Stimulated activated CD4-positive, alpha-beta T cell treated with anti-CD3 and anti-CD28 coated beads, Interleukin-4, amount 100 ng/mL, for 1 hour (primary cell): ENCODE results near the gene ANKRD12.
"Not testable (repeated sequence)": the region's sequence is repeated elsewhere in the genome, so short reads cannot be mapped to it uniquely, and the experiment has no call there.

ENCODE experiments used
- DNase-seq: peaks from one replicate; pipeline ENCODE4 v3.0.0-alpha.2; 2020

ANKRD12 gene

DNA sequence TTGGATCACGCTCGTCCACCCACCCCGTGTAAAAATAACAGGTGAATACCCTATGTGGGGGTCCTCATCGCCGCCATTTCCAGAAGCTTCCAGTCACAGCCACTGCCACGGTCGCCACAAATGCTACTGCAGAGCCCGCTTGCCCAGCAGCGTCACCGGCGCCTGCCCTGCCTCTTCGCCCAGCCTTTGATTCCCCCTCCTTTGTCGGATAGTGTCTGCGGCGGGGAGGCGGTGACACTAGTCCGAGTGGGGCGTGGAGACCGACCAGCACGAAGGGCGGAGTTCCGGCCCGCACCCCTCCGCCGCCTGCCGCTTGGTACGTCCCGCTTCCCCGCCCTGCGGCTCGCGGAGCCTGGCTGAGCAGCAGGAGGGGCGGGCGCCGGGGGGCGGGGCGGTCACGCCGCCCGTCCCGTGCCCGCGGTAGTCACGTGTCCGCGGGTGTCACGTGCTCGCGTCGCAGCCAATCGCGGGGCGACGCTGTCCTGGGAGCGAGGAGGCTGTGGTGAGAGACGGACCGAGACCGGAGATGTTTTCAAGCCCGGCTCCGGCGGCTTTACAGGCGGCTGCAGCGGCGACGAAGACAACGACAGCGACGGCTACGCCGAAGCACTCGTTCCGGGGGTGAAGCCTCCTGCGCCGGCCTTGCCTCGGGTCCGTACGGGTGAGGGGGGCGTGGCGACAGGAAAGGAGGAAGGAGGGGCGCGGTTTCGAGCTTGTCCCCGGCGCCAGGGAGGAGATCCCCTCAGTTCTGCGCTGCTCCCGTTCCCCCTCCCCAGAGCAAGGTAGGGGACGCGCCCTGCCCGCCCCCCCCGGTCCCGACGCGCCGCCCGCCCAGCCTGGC, at the start of gene ANKRD12:
Gene ANKRD12, plus strand, starts transcription at position 467 of the 841 bp plus-strand sequence. CDS start 45,652 bp downstream, outside the sequence.
- DNase-seq: peak; percentile 97

DNA sequence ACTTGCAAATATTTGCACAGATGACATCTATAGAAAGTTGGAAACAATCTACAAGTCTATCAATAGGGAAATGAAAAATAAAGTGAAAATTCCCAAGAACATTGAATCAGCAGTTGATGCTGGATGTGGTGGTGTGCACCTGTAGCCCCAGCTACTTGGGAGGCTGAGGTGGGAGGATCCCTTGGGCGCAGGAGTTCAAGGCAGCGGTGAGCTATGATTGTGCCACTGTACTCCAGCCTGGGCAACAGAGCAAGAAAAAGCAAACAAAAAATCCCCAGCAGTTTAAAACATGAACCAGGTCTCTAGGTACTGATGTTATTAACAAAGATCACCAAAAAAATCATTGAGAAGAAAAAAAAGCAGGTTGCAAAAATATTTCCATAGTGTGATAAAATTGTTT, 49.4 kb upstream of the ANKRD12 start:
- no peak for DNase-seq

DNA sequence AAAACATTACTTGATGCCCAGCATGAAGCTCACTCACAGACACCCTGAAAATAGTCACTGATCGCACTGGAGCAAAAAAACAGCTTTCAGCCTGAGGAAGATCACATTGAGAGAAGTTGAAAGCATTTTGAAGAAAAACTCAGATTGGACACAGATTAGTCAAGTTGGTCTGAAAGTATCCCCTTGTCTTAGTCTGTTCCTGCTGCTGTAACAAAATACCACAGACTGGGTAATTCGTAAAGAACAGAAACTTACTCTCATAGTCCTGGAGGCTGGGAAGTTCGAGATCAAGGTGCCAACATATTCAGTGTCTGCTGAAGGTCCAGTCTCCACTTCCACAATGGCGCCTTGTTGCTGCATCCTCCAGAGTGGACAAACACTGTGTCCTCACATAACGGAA, 48.3 kb upstream of the ANKRD12 start:
- no peak for DNase-seq

DNA sequence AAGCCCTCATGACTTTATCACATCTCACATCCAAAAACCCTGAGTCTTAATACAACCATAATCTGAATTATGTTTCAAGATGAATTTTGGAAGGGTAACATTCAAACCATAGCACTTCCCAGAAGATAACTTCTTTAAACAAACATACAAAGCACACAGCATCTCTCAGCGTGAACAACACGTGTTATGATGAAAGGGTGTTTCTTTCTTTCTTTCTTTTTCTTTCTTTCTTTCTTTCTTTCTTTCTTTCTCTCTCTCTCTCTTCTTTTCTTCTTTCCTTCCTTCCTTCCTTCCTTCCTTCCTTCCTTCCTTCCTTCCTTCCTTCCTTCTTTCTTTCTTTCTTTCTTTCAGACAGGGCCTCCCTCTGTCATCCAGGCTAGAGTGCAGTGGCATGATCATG, 47.9 kb upstream of the ANKRD12 start:
- not testable (repeated sequence) for DNase-seq

DNA sequence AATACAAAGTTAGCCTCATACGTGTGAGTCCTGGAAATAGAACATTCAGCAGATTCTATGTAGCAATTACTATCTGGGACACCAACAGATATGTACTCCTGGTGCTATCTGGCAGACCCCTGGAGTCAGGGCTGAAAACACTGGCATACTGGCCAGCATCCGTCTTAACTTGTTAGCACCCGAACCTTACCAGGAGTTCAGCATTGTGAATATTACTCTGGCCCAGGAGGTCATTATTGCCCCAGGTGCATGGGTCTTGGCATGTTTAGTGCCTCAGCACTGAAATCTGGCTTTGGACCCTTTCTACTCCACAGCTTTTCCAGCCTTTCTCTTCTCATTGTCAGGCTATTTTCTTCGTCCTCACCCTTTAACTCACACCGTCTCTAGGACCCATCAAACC, 46.0 kb upstream of the ANKRD12 start:
- no peak for DNase-seq

DNA sequence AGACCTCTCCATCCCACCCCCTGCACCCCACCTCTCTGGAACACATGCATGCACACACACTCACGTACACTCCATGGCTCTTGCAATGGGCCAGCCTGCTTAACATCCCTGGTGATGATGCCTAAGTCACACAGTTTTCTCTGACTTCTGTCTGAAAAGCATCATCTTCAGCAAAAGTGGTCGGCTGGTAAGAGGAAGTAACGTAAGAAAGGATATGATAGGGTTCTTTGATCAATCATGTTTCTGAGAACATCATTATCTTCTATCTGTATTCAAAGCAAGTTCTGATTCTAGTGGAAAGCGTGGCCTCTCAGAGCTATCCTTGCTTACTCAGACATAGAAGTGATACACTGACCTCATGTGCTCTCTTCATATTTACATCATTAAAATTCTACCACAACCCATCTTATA, 45.5 kb upstream of the ANKRD12 start:
- DNase-seq: no peak

DNA sequence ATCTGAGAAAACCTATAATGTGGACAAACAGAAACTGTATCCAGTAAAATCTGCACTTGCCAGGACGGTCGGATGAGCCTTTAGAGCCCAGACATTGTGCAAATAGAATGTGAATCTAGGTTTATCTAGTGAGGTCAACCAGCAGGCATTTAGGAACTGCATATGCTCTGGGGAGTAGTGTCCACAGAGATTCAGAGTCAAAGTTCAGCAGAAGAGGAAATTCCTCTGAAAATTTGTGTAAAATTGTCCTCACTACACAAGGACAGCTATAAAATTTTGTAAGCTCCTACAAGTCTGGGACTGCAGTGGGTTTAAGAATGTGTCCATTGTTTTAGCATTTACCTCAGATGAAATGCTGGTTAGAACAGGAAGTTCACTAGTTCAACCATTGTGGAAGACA, 43.9 kb upstream of the ANKRD12 start:
- no peak for DNase-seq

DNA sequence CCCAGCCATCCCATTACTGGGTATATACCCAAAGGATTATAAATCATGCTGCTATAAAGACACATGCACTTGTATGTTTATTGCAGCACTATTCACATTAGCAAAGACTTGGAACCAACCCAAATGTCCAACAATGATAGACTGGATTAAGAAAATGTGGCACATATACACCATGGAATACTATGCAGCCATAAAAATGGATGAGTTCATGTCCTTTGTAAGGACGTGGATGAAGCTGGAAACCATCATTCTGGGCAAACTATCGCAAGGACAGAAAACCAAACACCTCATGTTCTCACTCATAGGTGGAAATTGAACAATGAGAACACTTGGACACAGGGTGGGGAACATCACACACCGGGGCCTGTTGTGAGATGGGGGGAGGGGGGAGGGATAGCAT, 43.5 kb upstream of the ANKRD12 start:
- DNase-seq: not testable (repeated sequence)

DNA sequence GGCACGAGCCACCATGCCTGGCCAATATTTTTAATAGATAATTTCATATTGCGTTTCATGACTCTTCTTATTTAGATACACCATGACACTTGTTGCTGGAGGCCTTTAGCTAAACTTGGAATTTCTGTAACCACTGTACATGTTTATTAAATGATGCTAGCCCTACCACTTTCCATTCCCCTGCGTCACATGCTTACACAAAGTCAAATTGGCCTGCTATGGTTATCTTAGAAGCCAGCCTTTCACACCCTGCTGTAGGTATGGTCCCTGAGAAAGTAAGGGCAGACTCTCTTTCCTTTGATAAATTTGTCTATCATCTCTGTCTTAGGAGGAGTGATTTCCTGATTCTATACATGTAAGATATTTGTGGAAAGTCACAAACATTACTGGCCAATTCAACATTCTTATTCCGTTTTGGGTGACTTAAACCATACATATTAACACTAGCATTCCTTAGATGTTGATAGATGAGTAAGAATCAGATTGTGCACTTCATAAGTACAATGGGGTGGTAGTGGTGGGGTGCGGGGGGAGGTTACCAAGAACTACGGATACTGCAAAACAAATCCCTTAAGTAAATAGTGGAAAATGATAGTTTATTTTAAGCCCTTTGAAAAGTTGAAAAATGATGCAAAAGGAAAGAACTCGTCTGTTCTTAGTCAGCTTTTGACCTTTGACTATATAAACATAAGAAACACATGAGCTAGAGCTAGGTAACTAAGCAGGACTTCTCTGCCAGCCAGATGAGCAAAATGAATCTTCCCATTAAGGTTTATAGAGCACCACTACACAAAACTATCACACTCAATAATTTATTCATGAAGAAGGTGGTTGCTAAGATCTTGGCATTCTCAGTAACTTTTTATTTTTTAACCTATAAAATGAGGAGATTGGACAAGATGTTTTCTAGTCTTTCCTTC, 42.0 kb upstream of the ANKRD12 start:
- DNase-seq: peak; percentile 57

DNA sequence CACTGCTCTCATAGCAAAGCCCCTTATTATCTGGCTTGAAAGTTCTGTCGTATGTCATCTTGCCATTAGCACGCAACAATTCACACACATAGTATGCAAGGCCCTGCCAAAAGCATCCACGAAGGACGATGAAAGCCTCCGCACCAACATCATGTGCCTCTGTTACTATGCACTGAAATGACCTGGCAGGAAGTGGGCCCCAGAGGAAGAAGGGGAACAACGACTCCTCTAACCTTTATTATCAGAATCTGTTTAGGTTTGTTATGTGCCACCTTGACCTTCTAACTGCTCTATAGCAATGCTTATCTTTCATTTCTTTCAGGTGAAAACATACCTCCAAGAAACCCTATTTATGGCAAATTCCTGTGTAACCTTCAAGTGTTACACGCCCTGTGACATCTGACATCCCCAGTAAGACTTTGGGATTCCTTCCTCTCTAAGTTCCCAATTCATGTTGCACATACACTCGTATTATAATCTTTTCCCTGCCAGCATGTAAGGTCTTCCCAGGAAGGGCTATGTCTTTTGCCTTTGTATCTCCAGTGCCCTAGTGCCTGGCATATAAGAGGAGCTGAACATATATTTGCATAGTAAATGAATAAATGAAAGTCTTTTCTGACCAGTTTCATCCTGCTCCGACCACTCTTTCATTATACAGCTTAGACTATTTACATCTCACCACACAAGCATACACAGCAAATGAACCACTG, 41.1 kb upstream of the ANKRD12 start:
- DNase-seq: peak; percentile 36

DNA sequence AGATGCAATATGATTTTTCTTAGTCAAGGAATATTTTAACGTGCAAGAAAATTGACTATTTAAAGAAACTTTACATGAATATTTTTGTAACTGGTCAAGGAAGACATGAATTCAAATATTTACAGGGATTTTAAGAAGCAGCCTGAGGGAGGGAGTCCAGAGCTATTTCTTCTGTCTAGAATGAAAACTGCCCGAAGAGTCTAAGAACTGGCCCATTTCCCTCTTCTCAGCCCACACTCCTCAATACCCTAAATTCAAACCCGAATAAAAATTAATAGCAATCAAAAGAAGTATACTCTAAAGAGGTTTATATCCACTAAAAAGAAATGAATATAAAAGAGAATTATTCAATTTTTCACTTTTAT, 40.6 kb upstream of the ANKRD12 start:
- DNase-seq: no peak

DNA sequence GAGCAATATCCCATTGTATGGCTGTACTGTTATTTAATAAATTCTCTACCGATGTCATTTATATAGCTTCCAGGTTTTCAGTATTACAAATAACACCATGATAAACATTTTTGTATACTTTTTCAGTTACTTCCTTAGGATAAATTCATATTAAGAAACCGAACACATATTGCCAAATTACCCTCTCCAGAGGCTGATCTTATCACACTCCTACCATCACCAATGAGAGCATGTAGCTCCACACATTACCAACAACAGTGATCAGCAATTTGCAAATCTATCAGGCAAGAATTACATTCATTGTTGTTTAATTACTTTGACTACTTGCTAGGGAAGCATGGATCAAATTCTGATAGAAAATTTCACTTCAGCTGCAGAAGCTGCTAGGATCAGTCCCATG, 39.9 kb upstream of the ANKRD12 start:
- DNase-seq: no peak

DNA sequence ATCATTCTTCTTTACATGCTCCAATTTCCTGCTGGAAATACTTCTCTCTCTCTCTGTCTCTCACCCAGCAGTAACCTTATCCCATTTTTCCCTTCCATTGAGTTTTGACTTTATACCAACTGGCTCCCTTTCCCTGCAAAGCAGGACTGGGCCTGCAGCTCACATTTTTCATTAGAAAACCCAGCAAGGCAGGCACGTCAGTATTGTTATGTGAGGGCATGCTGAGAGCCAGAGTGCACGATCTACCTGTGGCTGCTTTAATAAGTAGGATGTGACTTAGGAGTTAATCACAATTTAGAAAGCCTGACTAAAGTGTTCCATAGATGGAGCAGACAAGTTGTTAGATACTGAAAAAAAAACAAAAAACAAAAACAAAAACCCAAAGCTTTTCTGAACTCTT, 39.2 kb upstream of the ANKRD12 start:
- DNase-seq: no peak

DNA sequence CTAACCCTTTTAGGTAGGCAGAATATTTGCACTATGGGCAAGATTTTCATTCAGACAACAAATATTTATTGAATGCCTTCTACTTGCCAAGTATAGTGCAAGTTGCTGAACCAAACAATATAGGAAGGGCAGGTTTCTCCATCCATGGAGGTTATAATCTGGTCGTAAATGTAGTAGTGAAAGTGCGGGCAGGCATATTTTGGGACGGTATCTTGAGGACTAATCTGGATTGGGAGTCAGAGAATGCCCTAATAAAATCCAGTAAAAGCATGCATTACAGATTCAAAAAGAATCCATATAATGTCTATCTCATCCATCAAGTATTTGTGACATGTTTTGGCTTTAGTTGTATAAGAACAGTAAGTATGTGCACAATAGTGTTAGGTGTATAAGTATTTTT, 35.8 kb upstream of the ANKRD12 start:
- no peak for DNase-seq

DNA sequence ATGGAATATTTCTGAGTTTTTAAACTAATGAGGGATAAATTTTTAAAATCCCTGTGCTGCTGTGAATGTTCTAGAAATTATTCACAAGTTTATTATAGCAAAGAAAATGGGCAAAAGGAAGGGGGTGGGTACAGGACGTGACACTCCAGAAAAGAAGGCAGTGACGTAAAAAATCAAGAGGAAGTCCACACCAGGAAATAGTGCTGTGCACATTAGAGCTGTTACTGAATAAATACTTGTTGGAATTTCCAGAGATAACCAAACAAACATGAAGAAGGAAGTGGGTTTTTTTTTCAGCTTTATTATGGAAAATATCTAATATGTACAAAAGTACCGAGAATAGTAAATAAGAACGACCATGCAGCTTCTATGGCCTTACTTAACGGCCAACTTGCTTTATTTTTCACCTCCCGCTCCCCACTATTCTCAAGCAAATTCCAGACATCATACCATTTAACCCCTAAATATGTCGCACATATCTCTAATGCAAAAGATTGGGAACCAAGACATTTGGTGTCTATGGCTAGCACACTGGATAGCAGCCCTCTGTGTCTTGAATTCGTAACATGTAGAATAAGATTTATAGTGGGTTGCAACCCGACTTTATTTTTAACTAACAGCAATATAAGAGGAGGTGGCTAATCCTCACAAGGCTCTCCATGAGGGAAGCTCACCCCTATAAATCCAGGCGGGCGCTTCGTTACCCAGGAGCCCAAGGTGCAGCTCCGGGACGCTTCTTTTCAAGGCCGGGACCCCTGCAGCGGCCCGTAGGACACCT, 34.7 kb upstream of the ANKRD12 start:
- no peak for DNase-seq

DNA sequence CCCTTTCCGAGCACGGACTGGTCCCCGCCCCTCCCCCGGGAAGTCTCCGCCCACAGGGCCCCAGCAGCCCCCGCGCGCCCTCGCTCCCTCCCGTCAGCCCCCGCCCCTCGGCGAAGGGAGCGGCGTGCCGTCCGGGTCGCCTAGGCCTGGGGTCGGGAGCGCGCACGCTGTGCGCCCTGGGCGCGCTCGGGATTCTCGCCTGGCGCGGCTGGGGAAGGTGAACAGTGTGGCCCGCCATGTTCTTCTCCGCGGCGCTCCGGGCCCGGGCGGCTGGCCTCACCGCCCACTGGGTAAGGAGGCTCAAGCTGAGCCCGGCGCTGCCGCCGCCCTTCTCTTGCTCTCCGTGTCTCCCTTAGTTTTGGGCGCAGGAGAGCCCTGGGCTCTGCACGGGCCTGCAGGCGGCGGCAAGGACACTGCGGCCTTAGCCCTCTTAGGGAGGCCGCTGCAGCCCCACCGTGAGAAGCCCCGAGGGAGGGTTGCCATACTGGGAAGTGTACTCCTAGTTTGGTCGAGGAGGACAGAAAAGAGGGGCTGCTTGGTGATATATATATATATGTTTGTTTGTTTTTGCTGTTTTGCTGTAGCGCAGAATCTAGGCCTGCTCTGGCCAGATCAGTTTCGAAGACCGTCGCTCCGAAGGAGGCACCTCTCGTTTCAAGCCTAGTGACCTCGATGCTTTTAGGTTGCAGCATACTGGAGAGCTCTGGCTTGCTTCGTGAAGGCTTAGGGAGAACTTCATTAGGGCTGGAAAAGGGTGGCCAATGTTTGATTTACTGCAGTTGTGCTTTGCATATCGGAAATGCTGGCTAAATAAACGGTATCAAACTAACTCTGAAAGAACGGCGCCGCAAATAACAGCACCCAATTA, 33.8 kb upstream of the ANKRD12 start, which contains the start of gene NDUFV2:
Gene NDUFV2, plus strand, starts transcription at position 192 of the 868 bp plus-strand sequence. Its CDS starts 45 bp downstream, at position 237.
- DNase-seq: peak; percentile 99

DNA sequence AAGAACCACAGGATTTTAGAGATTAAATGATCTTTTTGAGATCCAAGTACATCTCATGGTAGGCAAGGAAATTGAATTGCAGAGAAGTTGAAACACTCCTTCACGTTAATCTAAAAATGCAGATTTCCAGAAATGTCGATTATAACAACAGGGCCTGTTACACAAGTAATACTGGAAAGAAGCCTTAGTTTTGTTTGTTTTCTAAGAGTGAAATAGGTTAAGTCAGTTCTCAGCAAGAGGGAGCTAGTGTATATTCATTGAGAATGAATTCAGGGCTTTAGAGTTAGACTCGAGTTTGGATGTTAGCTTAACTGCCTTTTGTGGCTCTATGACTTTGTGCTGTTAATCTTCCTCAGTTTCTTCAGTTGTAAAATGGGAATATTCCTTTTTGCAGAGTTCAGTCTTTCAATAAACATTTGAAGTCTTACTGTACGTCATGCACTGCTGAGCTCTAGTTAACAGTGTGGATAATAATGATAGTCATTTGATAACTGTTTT, 33.2 kb upstream of the ANKRD12 start:
- no peak for DNase-seq

DNA sequence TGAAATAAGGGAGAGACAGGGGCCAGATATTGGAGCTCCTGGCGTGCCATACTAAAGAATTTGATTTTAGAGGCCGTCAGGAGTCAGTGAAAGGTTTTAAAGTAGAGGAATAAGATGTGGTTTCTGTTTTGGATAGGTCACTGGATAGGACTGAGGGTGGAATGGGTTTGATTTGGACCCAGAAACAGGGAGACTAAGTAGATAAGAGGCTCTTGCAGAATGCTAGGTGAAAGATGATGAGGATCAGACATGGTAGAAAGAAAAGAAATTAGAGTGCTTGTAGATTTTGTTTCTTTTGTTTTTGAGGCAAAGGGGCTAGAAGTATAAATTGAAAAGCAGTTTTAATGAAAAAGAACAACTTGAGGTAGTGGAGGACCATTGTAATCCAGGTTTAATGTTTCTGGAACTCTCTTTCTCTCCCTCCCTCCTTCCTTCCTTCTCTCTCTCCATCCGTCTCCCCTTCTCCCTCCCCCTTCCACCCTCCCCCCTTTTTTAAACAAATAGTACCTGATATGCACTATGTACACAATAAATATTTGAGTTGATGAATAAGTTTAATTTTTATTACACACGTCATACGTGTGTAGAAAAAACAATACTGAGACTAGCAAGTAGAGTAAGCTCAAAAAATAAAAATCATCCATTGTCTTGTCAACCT, 32.2 kb upstream of the ANKRD12 start:
- no peak for DNase-seq

DNA sequence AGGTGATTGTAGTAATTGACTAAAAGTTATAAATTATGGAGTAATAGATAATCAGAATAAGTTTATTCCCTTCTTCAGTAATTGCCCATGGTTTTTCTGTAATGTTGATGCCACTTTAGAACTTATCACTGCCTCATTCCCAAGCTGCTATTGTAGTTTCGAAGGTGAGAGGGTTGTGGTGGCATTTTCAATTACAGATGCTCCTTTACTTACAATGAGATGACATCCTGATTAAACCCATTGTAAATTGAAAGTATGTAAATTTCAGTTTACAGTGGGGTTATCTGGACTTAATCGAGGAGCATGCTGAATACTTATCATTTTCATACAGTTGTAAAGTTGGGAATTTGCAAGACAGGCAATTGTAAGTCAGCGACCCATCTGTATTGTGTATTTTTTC, 31.2 kb upstream of the ANKRD12 start:
- DNase-seq: no peak

DNA sequence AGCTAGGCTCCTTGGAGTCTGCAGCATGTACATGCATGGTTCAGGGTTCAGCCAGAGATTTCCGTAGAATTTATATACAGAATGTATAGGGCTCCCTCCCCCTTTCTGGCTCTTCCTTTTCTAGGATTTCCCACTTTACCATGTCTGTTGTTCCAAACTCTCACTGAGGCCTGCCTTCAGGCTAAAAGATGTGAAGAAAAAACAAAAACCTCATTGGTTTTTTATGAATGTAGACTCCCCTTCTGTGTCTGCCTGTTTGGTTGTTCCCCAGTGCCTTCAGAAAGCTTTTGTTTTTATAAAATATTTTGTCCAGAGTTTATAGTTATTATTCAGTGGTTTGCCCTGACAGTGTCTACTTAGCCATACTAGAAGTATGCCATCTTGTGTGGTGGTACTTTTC, 30.5 kb upstream of the ANKRD12 start:
- no peak for DNase-seq
